HG02870 (cell line): ENCODE data around the gene SPRYD3.
A peak's percentile ranks its signal among the peaks of the same experiment; 100 is the strongest.

Source experiments
- ATAC-seq: cut with Tn5 transposase; IDR thresholded peaks from one replicate; pipeline ENCODE4 v1.9.1; 2021; ENCODE audit warnings: mild to moderate bottlenecking, moderate library complexity; ENCODE audit not compliant: unreplicated experiment

Gene SPRYD3

DNA sequence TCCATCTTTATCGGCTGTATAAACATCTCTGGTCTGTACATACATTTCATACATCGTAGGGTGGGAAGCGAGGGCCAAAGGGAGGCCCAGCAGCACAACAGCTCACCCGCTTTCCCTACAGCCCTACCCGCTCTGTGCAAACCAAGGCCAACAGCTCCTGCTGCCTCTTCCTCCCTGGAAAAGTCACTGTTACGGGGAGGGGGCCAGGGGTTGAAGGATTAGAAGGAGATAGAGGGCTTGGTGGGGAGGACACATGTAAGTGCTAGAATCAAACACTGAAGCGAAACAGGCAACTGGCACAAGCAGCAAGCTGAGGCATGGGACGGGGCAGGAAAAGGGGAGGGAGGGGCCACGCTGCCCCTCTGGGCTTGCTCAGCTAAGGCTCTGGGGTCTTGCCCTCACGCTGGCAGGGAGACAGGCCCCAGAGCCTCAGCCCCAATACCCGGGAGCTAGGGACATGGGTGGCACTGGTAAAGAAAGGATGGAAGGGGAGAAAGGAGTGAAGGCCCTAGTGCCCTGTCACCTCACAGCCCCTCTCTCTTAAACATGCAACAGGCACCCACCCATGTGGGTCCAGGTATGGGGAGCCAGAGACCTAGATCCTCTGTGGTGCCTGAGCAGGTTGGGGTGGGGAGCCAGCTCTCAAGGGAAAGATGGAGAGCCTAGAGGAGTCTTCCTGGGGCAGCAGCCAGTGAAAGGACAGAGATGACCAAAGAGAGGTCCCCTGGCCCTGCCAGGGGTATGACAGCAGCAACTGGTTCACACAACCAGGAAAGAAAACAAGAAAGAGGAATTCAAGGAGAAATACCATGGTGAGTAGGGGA, 14.4 kb downstream of the SPRYD3 start:
- no peak for ATAC-seq

DNA sequence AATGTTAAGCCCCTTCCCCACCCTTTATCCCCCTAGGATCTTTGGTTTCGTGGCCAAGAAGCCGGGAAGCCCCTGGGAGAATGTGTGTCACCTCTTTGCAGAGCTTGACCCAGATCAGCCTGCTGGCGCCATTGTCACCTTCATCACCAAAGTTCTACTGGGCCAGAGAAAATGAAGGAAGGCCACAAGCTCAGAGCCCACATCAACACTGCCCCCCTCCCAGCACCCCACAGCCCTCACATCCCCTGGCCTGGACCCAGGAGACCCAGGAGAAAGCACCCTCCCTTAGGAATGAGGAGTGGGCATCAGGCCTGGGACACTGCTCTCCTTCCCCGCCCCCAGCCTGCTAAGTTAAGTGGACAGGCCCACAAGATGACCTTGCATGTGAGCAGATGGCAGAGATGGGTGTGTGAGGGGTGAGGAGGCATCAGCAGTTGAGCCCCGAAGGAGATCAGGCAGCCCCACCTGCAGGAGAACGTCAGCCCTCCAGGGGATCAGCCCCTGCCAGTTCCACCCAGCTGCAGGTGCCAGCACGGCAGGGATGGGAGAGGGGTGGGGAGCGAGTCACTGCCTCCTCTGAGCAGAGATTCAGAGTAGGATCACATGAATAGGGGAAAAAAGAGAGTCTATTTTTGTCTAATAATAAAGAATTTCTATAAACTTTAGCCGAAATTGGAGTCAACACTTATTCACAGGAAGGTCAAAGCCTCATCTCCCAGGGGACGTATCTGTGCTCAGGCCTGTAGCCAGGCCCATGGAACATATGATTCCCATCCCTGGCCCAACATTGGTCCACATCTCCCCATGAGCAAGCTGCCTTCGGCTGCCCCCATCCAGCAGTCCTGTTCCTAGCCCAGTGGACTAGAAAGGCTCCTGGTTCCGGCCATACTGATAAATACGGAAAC, 15.2 kb downstream of the SPRYD3 start:
- no peak for ATAC-seq

DNA sequence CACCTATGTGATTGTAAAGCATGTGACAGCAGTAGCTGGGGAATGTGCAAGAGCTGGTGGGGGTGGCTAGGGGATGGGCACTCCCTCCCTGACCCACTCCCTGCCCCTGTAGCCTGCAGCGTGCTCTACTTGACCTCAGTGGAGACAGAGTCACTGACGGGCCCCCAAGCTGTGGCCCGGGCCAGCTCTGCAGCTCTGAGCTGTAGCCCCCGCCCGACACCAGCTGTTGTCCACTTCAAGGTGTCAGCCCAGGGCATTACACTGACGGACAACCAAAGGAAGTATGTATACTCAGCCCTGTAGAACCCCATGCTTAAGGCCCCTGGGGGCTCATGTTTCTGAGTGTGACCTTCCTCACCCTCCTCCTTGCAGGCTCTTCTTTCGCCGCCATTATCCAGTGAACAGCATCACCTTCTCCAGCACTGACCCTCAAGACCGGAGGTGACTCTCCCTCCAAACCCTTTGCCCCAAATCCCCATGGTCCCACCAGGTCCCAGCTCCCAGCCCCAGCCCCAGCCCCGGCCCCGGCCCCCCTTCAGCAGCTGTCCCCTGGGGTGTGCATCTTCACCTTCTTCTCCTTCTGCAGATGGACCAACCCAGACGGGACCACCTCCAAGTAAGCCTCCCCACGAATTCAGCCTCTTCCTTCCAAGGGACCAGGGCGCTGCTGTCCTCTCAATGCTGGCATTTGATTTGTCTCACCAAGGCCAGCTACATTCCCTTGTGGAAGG, 16.0 kb downstream of the SPRYD3 start:
- ATAC-seq: no peak

DNA sequence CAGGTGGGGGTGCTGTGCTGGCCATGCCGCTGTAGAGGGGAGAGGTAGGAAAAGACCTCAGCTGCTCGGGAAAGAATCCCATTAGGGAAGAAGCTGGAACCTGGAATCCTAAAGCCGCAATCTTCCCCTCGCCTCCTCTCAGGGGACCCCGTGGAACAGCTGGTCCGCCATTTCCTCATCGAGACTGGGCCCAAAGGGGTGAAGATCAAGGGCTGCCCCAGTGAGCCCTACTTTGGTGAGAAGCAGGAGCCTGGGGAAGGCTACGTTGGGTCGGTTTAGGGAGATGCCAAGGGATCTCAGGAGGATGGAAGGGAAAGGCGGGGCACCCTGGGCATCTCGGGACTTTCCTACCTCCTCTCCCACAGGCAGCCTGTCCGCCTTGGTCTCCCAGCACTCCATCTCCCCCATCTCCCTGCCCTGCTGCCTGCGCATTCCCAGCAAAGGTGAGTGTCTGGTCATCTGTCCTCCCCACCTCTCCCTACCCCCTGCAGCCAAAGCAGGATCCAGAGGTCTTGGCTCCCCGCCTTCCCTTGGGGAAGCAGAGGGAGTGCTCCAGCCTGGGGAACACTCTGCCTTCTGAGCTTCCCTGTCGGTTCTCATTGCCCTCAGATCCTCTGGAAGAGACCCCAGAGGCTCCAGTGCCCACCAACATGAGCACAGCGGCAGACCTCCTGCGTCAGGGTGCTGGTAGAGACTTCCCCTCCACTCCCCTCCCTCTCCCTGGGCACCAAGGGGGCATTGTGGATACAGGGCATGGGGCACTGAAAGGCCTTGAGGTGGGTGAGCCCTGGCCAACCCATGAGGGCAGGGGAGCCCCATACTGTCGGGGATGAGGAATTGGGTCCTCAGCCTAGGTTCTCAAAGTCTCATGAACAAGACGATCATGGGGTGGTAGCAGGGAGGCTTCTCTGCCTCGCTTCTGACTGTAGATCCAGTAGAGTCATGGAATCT, 16.9 kb downstream of the SPRYD3 start:
- ATAC-seq: no peak

DNA sequence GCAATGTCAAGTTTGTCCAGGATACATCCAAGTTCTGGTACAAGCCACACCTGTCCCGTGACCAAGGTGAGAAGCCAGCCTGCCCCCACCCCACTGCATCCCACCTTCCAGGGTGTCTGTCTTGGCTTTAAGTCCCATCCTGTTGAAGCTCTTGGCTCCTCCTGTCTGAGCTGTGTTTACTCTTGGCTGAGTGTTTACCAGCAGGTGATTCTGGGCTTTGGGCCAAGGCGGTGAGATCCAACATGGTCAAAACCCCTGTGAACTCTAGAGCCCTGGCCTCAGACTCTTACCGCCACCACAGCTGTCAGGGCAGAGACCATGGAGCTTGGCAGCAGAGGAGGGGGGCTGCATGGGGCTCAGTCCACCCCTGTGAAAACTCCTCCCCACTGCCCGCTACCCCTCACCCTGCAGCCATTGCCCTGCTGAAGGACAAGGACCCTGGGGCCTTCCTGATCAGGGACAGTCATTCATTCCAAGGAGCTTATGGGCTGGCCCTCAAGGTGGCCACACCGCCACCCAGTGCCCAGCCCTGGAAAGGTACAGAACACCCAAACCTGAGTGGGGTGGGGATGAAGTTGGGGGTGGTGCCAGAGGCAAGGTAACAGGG, 17.7 kb downstream of the SPRYD3 start:
- no peak for ATAC-seq

DNA sequence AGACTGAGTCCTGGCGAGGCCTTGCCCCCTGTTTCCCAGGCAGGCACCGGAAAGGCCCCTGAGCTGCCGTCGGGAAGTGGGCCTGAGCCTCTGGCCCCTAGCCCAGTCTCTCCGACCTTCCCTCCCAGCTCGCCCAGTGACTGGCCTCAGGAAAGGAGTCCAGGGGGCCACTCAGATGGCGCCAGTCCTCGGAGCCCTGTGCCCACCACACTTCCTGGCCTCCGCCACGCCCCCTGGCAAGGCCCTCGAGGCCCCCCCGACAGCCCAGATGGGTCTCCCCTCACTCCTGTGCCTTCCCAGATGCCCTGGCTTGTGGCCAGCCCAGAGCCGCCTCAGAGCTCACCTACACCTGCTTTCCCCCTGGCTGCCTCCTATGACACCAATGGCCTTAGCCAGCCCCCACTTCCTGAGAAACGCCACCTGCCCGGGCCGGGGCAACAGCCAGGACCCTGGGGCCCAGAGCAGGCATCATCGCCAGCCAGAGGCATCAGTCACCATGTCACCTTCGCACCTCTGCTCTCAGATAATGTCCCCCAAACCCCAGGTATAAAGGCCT, 18.4 kb downstream of the SPRYD3 start:
- no peak for ATAC-seq

DNA sequence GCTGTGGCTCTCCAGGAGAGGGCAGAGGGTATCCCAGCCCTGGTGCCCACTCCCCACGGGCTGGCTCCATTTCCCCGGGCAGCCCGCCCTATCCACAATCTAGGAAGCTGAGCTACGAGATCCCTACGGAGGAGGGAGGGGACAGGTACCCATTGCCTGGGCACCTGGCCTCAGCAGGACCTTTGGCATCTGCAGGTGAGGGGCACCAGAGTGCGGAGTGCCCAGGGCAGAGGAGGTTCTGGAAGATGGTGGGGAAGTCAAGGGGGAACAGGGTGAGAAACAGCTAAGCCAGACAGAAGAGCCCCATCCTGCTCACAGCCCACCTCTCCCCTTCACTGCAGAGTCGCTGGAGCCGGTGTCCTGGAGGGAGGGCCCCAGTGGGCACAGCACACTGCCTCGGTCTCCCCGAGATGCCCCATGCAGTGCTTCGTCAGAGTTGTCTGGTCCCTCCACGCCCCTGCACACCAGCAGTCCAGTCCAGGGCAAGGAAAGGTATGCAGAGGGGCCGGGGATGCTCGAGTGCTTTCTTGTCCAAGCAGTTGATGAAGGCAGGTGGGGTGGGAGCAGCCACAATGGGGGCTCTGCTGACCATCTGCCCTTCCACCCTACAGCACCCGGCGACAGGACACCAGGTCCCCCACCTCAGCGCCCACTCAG, 19.0 kb downstream of the SPRYD3 start:
- no peak for ATAC-seq

DNA sequence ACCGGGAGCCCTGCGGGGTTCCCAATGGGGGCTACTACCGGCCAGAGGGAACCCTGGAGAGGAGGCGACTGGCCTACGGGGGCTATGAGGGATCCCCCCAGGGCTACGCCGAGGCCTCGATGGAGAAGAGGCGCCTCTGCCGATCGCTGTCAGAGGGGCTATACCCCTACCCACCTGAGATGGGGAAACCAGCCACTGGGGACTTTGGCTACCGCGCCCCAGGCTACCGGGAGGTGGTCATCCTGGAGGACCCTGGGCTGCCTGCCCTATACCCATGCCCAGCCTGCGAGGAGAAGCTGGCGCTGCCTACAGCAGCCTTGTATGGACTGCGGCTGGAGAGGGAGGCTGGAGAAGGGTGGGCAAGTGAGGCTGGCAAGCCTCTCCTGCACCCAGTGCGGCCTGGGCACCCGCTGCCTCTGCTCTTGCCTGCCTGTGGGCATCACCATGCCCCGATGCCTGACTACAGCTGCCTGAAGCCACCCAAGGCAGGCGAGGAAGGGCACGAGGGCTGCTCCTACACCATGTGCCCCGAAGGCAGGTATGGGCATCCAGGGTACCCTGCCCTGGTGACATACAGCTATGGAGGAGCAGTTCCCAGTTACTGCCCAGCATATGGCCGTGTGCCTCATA, 19.6 kb downstream of the SPRYD3 start:
- ATAC-seq: no peak

DNA sequence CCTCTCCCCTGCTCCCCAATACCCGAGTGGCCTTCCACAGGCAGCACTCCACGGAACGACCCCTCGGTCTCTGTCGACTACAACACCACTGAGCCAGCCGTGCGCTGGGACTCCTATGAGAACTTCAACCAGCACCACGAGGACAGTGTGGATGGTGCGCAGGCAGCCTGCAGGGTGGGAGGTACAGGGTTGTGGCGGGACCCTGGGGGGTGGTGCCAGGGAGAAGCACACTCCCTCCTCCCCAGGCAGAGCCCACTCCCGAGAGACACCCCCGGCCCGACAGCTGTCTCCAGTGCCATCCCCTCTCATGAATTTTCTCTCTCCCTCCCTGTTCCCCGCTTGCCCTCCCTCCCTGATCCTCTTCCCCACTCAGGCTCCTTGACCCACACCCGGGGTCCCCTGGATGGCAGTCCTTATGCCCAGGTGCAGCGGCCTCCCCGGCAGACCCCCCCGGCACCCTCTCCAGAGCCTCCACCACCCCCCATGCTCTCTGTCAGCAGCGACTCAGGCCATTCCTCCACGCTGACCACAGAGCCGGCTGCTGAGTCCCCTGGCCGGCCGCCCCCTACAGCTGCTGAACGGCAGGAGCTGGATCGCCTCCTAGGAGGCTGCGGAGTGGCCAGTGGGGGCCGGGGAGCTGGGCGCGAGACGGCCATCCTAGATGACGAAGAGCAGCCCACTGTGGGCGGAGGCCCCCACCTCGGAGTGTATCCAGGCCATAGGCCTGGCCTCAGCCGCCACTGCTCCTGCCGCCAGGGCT, 20.3 kb downstream of the SPRYD3 start:
- ATAC-seq: no peak

DNA sequence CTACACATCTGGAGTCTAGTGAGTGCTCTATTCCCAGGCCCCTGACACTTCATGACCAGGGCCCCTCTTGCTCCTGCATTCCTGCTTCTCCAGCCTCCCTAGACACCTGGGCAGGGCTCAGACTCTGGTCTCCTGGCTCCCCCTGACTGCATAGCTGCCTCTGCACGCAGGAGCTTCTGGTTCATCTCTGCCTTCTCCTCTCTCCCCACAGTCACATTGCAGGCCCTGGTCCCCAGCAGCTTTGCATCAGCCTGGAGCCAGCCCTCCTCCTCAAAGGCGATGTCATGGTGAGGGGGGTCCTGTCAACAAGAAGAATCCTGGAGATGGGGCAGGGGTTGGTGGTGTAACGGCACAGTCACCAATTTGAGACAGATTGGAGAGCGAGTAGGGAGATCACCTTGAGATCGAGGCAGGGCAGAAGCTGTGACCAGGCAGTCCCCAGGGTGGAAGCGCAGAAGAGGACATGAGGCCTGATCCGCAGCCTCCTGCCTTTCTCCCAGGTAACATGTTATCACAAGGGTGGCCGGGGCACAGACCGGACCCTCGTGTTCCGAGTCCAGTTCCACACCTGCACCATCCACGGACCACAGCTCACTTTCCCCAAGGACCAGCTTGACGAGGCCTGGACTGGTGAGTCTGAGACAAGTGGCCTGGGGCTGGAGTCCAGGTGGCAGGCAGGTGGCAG, 21.2 kb downstream of the SPRYD3 start:
- no peak for ATAC-seq

DNA sequence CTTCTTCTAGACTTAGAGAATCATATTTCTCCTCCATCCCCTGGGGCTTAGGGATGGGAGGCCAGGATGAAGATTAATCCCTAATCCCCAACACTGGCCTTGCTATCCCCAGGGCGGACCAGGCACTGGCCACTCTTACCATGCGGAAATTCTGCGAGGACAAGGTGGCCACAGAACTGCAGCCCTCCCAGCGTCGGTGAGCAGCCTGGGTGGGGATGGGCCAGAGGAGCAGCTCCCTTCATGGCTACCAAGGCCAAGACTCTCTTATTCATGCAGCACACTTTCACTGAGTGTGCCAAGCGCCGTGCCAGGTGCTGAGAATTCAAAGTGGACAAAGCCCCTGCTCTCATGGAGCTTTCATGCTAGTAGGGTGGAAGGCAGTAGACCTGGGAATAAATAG, 22.3 kb downstream of the SPRYD3 start:
- no peak for ATAC-seq

DNA sequence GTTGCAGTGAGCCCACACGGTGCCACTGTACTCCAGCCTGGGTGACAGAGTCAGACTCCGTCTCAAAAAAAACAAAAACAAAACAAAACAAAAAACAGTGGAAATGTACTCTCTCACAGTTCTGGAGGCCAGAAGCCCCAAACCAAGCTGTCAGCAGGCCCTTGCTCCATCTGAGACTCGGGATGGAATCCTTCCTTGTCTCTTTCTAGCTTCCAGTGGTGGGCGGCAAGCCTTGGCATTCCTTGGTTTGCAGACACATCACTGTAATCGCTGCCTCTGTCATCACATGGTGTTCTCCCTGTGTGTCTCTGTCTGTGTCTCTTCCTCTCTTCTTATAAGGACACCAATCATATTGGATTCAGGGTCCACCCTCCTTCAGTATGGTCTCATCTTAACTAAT, 22.9 kb downstream of the SPRYD3 start:
- ATAC-seq: no peak

DNA sequence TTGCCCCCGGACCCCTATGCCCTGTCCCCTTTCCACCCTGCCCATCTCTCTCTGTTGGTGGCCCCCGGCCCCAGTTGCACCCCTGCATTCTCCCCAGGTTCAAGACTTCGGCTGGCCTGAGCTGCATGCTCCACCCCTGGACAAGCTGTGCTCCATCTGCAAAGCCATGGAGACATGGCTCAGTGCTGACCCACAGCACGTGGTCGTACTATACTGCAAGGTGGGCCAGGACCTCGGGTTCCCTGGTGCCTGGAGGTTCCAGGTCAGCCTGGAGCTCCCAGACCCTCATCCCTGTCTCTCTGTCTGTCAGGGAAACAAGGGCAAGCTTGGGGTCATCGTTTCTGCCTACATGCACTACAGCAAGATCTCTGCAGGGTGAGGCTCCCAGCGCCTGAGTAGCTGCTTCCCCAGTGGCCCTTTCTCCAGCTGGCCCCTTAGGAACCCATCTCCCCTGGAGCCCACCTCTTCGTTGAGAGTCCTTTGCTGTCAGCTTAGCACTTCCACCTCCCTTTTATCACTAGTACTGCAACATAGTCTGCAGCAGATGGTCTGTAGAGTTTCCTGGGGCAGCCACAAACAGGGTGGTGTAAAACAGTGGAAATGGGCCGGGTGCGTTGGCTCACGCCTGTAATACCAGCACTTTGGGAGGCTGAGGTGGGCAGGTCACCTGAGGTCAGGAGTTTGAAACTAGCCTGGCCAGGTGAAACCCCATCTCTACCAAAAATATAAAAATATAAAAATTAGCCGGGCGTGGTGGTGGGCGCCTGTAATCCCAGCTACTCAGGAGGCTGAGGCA, 23.5 kb downstream of the SPRYD3 start:
- ATAC-seq: no peak

DNA sequence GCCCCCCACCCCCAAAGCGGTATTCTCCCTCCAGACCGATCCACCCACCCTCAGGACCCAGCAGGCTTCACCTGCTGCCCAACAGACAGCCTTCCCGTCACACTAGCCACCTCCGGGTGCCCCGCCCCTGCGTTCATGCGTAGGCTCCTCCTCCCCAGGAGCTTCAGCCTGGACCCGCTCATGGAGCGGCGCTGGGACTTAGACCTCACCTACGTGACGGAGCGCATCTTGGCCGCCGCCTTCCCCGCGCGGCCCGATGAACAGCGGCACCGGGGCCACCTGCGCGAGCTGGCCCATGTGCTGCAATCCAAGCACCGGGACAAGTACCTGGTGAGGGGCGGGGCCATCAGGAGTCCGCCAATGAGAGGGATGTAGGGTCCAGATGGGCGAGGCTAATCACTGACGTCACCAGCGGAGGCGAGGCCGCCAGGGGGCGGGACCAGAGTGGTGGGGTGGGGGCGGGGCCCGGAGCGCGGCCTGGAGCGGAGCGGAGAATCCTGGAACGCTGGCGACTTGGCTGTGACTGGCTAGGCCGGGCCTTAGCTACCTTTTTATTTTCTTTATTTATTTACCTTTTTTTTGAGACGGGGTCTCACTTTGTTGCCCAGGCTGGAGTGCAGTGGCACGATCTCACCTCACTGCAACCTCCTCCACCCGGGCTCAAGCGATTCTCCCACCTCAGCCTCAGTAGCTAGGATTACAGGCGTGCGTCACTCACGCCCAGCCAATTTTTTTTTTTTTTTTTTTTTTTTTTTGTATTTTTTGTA, 24.9 kb downstream of the SPRYD3 start:
- ATAC-seq: peak; percentile 92

DNA sequence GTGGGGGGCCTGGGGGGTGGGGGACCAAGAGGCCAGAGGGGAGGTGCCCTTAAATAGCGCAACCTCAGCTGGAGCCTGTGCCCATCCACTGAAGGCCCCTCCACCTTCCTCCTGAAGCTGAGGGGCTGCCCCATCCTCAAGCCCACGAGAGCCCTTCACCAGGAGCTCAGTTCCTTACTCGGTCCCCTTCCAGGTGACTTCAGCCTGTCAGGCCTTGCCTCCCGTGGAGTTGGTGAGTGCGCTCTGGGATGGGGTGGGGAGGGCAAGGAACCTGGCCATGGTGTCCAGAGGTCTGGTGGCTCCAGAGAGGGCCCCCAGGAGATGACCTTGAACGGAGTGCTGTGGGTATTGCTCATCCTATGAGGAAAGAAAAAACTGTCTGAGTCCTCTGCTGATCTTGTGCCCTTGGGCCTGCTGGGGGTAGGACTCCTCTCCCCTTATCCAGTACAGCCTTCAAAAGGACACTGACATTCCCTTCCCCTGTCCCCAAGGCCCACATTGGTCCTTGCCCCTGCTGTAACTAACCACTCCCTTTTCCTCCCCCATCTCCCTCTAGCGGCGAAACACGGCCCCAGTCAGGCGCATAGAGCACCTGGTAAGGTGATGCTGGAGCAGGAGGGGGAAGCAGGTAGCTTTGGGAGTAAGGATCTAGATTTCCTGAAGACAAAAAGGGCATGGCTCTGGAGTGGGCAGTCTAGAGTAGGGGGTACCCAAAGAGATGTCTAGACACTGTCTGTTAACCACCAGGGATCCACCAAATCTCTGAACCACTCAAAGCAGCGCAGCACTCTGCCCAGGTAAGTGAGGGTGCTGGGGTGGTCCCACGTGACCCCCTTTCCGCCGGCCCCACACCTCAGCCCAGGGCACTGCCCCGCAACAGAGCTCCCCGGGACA, 25.7 kb downstream of the SPRYD3 start:
- no peak for ATAC-seq
